NCI-H2081 (cell line): Measurements from ENCODE around the gene BRPF3.
"Not testable (repeated sequence)": the region's sequence is repeated elsewhere in the genome, so short reads cannot be mapped to it uniquely, and the experiment has no call there.

Experiments used
- DNase-seq, 2 experiments: peaks; one replicate each; lab custom pipeline; 2025; lab: John Stamatoyannopoulos, UW

BRPF3 gene

DNA sequence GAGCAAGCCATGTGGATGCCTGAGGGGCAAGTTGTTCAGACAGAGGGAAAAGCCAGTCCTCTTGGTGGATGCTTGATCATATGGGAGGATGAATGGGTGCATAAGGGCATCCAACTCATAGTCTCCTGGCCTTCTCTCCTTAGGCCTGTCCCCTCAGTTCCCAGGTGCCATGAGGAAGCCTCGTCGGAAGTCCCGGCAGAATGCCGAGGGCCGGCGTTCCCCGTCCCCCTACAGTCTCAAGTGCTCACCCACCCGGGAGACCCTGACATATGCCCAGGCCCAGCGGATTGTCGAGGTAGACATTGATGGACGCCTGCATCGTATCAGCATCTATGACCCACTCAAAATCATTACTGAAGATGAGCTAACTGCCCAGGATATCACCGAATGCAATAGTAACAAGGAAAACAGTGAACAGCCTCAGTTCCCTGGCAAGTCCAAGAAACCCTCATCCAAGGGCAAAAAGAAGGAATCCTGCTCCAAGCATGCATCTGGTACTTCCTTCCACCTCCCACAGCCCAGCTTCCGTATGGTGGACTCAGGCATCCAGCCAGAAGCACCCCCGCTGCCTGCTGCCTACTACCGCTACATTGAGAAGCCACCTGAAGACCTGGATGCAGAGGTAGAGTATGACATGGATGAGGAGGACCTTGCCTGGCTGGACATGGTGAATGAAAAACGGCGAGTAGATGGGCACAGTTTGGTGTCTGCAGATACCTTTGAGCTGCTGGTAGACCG lies 3.8 kb downstream of the BRPF3 start:
- no peak for DNase-seq

DNA sequence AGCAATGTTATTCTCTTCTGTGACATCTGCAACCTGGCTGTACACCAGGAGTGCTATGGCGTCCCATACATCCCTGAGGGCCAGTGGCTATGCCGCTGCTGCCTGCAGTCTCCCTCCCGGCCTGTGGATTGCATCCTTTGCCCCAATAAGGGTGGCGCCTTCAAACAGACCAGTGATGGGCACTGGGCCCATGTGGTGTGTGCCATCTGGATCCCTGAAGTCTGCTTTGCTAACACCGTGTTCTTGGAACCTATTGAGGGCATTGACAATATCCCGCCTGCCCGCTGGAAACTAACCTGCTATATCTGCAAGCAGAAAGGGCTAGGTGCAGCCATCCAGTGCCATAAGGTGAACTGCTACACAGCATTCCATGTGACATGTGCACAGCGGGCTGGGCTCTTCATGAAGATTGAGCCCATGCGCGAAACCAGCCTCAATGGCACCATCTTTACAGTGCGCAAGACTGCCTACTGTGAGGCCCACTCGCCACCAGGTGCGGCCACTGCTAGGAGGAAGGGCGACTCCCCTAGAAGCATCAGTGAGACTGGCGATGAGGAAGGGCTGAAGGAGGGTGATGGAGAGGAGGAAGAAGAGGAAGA lies 4.6 kb downstream of the BRPF3 start:
- DNase-seq: no peak

DNA sequence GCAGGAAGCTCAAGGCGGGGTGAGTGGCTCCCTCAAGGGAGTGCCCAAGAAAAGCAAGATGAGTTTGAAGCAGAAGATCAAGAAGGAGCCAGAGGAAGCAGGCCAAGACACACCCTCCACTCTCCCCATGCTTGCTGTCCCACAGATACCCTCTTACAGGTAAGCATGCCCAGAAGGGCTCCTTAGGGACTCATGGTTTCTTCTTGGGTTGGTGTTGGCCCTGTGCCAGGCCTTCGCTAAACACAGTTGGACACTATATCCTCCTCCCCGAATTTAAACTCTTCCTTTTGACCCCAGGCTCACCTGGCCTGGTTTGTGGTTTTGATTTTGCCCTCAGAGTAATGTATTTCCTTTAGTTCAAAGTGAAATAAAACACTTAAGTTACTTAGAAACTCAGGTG lies 5.1 kb downstream of the BRPF3 start:
- no peak for DNase-seq

DNA sequence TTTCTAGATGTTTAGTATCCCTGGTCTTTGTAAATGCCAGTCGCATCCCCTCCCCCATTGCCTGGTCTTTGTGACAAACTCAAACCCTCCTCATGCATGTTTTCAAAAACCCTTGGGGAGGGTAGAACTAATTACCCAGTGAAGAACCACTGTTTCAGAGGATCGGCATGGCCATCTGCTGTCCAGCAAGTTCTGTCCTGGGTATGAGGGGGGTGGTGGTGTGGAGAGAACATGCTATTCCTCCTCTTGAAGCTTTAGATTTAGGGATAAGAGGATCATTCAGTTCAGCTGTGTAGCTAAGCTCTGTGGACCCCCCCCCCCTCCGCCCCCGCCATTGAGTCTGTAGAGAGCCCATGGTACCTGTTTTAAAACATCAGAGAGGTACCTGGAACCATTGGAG lies 5.6 kb downstream of the BRPF3 start:
- no peak for DNase-seq

DNA sequence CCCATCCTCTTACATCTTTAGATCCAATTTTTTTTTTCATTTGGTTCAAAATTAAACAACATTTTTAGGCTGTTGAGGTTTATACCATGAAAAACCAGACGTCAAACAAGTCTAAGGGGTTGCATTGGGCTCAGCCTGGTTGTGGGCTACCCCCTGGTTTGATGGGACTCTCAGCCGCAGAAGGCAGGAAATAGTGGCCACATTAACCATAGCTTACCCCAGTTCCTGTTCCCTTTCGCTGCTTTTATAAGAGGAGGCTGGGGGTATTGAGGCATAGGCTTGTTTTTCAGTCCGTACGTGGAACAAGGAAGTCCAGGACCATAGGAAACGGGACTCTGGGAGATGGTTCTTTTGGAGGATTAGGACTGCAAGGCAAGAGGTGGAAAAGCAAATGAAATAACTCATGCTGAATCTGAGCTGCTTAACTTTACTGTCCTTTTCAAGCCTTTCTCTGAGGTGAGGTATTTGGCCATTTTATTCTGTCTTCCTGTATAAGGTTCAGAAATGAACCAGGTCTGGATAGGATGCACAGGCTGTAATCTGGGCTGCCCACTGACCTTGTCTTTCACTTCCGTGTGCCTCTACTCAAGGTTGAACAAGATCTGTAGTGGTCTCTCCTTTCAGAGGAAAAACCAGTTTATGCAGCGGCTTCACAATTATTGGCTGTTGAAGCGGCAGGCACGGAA lies 7.7 kb downstream of the BRPF3 start:
- no peak for DNase-seq

GRCh38 chr6:36207155-36207554 lies 10.6 kb downstream of the BRPF3 start:
- no peak for DNase-seq

DNA sequence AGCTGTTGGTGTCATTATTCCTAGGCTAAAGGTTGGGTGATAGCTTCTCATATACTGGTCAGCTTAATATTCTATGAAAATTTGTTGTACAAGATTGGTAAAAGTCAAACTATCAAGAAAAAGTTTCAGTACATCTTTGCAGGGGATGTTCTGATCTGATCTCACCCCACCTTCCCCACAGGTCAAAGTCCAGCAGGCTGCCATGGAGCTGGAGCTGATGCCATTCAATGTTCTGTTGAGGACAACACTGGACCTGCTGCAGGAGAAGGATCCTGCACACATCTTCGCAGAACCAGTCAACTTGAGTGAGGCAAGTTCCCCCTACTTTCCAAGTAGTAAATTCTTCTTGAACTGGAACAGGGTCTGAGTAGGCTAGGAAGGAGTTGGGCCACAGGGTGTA lies 13.1 kb downstream of the BRPF3 start:
- DNase-seq: no peak

- no peak for DNase-seq
Measured at GRCh38 chr6:36210182-36210581, 13.6 kb downstream of the BRPF3 start.

DNA sequence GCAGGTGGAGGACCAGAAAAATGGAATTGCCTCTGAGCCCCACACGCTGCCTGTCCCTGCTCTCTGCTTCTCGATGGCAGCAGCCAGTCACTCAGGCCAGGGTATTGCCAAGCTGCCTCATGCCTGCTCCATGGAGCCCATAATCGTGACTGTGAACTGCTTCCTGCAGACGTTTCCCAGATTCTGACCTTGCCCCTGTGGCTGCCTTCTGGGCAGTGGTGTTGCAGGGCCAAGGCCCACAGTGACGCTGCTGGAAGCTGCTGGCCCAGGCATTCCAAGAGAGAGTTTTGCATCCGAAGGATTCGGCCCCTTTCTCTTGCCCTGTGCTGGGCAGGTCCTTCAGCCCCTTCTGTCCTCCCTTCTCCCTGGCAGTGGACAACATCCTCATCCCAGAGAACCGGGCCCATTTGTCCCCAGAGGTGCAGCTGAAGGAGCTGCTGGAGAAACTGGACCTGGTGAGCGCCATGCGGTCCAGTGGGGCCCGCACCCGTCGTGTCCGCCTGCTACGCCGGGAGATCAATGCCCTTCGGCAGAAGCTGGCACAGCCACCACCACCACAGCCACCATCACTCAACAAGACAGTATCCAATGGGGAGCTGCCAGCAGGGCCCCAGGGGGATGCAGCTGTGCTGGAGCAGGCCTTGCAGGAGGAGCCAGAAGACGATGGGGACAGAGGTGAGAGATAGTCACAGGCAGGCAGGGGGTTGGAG lies 14.5 kb downstream of the BRPF3 start:
- no peak for DNase-seq

DNA sequence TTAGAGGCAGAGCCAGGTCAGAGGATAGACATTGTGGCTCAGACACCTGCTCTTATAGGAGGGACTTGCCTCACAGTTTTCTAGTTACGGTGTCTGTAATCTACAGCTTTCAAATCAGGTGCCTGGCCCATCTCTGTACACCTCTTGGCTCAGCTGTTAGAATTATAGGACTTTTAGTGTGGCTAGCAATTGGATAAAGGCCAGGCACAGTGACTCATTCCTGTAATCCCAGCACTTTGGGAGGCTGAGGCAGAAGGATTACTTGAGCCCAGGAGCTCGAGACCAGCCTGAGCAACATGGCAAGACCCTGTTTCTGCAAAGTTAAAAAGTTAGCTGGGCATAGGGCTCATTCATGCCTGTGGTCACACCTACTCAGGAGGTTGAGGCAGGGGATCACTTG lies 20.0 kb downstream of the BRPF3 start:
- DNase-seq: no peak

- DNase-seq: no peak
Measured at GRCh38 chr6:36217188-36217587, 20.6 kb downstream of the BRPF3 start.

GRCh38 chr6:36217946-36218345 lies 21.4 kb downstream of the BRPF3 start:
- no peak for DNase-seq

DNA sequence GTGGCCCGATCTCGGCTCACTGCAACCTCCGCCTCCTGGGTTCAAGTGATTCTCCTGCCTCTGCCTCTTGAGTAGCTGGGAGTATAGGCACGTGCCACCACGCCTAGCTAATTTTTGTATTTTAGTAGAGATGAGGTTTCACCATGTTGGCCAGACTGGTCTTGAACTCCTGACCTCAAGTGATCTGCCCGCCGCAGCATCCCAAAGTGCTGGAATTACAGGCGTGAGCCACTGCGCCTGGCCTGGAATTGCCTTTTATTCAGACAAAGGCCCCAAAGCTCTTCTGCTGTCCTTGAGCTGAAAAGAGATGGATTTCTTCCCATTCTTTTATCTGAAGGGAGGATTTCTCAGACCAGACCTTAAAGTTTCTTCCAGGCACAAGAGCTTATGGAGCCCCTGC lies 22.0 kb downstream of the BRPF3 start:
- DNase-seq: not testable (repeated sequence)

- DNase-seq: no peak
Measured at GRCh38 chr6:36219081-36219480, 22.5 kb downstream of the BRPF3 start.

DNA sequence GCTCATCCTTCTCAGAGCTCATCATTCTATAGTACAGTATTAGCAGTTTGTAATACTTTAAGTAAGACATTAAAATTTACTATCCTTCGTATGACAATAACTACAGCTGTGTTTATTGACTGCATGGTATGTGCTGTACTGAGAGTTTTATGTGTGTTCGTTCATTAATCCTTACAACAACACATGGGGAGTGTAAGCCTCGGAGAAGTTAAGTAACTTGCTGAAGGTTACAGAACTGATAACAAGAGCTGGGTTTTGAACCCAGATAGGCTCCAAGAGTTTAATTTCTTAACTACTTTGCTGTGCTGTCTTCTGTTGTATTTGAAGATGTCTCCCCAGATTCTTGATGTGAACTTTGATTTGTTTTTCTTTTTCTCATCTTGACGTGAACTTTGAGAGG lies 23.7 kb downstream of the BRPF3 start:
- no peak for DNase-seq

DNA sequence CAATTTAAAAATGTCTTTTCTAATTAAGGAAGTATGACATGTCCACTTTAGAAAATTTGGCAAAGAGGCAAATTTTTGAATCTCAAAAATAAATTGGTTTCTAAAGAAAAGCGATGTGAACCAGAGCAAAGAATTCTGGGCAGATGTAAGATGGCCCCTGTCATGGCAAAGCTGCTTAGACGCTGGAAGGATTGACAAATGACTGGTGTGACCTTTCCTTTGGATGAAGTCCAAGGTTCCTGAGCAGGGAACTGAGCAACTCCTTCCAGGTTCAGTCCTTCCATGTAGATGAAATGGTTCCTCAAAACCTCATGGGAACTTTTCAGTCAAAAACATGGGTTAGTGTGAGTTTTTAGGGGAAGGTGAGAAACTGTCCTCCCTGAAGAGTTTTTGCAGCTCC lies 25.1 kb downstream of the BRPF3 start:
- DNase-seq: no peak

DNA sequence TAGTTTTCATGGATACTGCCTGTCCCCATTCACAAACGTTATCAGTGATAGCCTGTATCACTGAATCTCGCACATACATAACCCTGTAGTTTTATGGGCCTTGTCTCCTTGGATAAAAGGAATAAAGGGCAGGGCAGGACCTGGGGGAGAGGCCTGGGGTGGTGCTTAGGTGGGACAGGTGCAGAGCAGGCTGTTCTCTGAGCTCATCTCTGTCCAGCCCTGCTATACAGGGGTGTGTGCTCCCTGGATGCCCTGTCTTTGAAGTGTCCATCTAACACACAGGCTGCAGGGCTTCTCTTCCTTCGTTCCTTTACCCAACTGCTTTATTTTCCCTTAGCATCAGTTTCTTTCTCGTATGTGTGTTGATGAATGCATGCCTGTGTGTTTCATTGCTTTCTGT lies 26.4 kb downstream of the BRPF3 start:
- DNase-seq: no peak

DNA sequence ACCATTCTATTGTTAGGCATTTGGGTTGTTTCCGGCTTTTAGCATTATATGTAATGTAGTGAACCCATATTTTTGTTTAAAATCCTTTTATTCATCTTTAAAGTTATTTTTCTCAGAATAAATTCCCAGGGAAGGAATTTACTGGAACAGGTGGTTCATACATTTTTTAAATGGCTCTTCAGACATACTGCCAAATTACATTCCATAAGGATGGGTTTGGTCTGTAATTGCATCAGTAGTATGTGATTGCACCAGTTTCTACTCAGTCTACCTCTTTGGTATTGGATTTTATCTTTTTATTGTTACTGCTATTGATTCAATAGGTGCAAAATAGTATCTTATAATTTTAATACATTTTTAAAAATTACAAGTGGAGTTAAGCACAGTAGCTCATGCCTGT lies 27.2 kb downstream of the BRPF3 start:
- no peak for DNase-seq

- no peak for DNase-seq
Measured at GRCh38 chr6:36224918-36225461, 28.4 kb downstream of the BRPF3 start.

DNA sequence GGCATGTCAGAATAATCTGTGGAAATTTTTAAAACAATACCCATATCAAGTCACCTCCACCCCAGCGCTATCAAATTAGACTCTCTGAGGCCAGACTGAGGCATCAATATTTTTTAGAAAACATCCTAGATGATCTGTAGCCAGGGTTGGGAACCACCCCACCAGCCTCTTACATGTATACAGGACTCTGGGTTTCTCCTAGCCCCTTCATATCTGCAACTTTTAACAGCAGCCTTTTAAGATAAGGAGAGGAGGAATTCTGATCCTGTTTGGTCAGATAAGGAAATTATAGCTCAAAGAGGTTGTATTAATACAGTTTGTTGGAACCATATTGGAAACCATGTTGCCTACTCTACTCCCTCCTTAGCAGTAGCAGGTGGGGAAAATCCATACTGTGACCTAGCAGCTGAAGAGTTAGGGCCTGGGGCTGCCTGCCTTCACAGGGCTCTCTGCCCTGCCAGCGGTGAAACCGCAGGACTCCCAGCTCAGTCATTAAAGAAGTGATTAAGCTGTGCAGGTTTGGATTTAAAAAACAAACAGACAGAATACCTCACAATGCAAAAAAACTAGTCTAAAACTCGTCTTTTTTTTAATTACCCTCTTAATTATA lies 30.0 kb downstream of the BRPF3 start:
- DNase-seq: no peak

GRCh38 chr6:36227379-36228228 lies 31.1 kb downstream of the BRPF3 start:
- DNase-seq: no peak
